PFSK-1 (cell line): ENCODE measurements around the gene TCF4.

Experiments used
- FOXP2 ChIP-seq: optimal IDR thresholded peaks from 2 replicates; pipeline ENCODE3; 2011; ENCODE audit warnings: borderline replicate concordance, control low read depth, inconsistent platforms; ENCODE audit not compliant: insufficient read depth; ENCODE audit errors: extremely low read length, extremely low read depth
- POLR2AphosphoS5 ChIP-seq: IDR thresholded peaks from 2 replicates; pipeline ENCODE4 v1.6.1; 2012; ENCODE audit warnings: low read depth, mild to moderate bottlenecking, control low read depth, low read length, moderate library complexity
- REST ChIP-seq, 2 experiments: IDR thresholded peaks; 2 replicates each; pipeline versions ENCODE4 v1.6.1 to v1.8.0; 2011 to 2012; ENCODE audit warnings: low read depth in 2 of 2, low read length in 2 of 2, control low read depth in 1 of 2, inconsistent platforms in 1 of 2, mild to moderate bottlenecking in 1 of 2, moderate library complexity in 1 of 2; ENCODE audit not compliant: insufficient read depth in 1 of 2
- SIN3A ChIP-seq: IDR thresholded peaks from 2 replicates; pipeline ENCODE4 v1.6.1; 2012; ENCODE audit warnings: mild to moderate bottlenecking, low read length, moderate library complexity, borderline replicate concordance; ENCODE audit not compliant: insufficient read depth
- TAF1 ChIP-seq: IDR thresholded peaks from 2 replicates; pipeline ENCODE4 v1.6.1; 2012; ENCODE audit warnings: low read length, control low read depth, borderline replicate concordance; ENCODE audit not compliant: insufficient read depth

Gene TCF4

DNA sequence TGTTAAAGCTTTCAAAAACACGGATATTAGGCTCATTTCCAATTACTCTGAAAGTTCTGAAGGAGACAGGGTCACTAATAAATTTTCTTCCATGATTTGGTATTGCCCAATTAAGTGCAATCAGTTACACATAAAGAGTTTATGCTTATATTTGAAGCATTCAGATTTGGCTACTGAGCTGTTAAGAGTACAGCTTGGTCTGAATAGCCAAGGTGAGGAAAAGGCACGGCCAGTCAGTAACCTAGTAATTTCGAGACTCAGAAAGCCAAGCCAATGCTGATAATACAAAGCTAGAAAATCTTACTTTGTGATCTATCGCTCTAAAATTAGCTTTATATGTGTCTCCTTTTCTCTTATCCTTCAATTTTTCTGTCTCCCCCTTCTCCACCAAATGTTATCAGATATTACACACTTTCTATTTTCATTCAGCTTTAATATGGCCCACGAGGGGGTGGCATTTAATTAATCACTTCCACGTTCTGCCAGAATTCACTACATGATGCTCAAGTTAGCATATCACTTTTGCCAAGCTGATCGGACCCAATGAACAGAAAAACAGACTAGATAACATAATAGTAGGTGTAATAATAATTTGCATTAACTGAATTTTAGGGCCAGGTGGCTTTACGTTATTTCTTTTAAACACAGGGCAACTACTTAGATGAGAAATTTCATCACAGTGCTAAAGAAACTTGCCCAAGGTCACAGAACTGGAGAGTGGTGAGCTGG, 138.4 kb downstream of the TCF4 start:
- no peak for TF ChIP-seq SIN3A
- TF ChIP-seq FOXP2: no peak
- no peak for TF ChIP-seq TAF1
- TF ChIP-seq REST (IDR thresholded peaks at IDR 0.05; ENCODE audit: insufficient read depth in 1 of 2, low read depth in 2 of 2, low read length in 2 of 2): no peak
- TF ChIP-seq POLR2AphosphoS5: no peak

DNA sequence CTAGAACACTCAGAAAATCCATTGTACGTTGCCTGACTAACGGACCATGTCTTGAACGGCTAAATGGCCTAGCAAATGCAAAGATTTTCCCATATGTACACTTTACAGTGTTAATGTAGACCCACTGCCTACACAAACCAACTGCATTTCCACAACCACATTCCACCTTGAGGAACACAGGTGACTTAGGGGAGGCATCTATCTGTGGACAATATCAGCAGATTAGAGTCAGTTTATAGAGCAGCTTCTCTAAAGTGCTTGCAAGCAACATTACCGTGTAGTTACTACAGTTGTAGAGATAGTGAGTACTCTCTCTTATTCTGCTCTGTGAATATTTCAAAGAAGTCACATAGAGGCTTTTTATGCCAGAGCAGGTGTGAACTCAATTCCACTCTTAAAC, 139.6 kb downstream of the TCF4 start:
- no peak for TF ChIP-seq FOXP2
- no peak for TF ChIP-seq POLR2AphosphoS5
- no peak for TF ChIP-seq SIN3A
- no peak for TF ChIP-seq REST (IDR thresholded peaks at IDR 0.05; ENCODE audit: insufficient read depth in 1 of 2, low read depth in 2 of 2, low read length in 2 of 2)
- TF ChIP-seq TAF1: no peak

DNA sequence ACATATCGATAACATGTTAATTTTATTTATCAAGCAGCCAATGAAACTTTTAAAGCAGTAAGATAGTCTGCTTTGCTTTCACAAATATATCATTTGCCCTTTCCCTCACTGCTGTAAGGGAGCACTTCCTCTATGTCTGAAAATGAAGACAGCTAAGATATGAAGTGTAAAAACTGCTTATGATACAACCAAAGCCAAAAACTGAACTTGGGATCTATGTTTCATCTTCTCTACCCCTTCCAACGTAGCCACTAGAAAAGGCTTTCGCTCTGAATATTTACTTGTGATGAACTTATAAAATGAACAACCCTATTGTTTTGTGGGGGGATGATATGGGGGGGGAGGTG, 140.3 kb downstream of the TCF4 start:
- TF ChIP-seq FOXP2: no peak
- TF ChIP-seq POLR2AphosphoS5: no peak
- TF ChIP-seq TAF1: no peak
- no peak for TF ChIP-seq REST (IDR thresholded peaks at IDR 0.05; ENCODE audit: insufficient read depth in 1 of 2, low read depth in 2 of 2, low read length in 2 of 2)
- no peak for TF ChIP-seq SIN3A

GRCh38 chr18:55446996-55447671, 140.9 kb downstream of the TCF4 start:
- TF ChIP-seq TAF1 (no peak), REST (IDR thresholded peaks at IDR 0.05; ENCODE audit: insufficient read depth in 1 of 2, low read depth in 2 of 2, low read length in 2 of 2) (no peak), POLR2AphosphoS5 (no peak), SIN3A (no peak), FOXP2 (no peak)
